HG03354 (cell line): Measurements from ENCODE around the gene ERVFRD-1.
A peak's percentile ranks its signal among the peaks of the same experiment; 100 is the strongest.
"Not testable (repeated sequence)": the region's sequence is repeated elsewhere in the genome, so short reads cannot be mapped to it uniquely, and the experiment has no call there.

Experiments used
- ATAC-seq: cut with Tn5 transposase; IDR thresholded peaks from one replicate; pipeline ENCODE4 v1.9.1; 2021; ENCODE audit warnings: mild to moderate bottlenecking; ENCODE audit not compliant: unreplicated experiment, poor library complexity, severe bottlenecking

The ERVFRD-1 gene

GRCh38 chr6:11093626-11094410 is 17.7 kb downstream of the ERVFRD-1 start, which contains the start of gene SMIM13:
Gene SMIM13 (plus strand): TSS chr6:11093834. CDS start chr6:11094314, 480 bp downstream.
- ATAC-seq, result peak; percentile 93

DNA sequence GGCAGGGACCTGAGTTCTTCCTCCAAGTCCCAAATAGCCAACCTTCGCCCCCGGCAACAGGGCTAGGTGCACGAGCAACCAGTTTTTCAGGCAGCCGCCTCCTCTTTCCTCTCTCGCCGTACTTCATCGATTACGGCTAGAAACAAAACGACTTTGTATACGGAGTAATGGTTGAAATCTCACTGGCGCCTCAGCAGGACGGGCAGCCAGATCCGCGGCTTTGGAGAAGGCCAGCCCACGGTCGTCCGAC is 18.2 kb downstream of the ERVFRD-1 start:
- peak; percentile 27 for ATAC-seq

GRCh38 chr6:11092668-11093375 is 18.7 kb downstream of the ERVFRD-1 start:
- ATAC-seq, result peak; percentile 40

- ATAC-seq, result not testable (repeated sequence)
These were observed 20.4 kb downstream of the ERVFRD-1 start for GRCh38 chr6:11091141-11091540.

DNA sequence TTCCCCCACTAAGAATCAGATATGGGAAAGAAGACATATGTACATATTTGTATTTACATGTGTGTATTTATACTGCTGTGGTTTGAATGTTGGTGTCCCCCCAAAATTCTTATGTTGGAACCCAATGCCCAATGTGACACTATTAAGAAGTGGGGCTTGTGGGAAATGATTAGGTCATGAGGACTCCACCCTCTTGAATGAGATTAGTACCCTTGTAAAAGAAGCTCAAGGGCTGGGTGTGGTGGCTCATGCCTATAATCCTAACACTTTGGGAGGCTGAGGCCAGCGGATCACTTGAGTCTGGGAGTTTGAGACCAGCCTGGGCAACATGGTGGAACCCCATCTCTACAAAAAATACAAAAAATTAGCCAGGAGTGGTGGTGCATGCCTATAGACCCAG is 21.8 kb downstream of the ERVFRD-1 start:
- no peak for ATAC-seq

GRCh38 chr6:11087141-11087812 is 24.2 kb downstream of the ERVFRD-1 start:
- ATAC-seq, result not testable (repeated sequence)

- no peak for ATAC-seq
These were observed 25.6 kb downstream of the ERVFRD-1 start for GRCh38 chr6:11085758-11086435.

DNA sequence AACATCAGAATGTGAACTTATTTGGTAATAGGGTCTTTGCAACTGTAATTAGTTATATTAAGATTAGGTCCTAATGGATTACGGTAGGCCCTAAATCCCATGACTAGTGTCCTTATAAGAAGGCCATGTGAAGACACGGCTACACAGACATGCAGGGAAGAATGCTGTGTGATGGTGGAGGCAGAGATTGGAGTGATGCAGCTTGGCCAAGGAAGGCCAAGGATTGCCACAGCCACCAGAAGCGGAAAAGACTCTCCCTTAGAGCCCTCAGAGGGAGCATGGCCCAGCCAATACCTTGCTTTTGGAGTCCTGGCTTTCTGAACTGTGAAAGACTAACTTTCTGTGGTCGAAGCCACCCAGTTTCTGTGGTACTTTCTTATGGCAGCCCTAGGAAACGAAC is 27.6 kb downstream of the ERVFRD-1 start:
- no peak for ATAC-seq

DNA sequence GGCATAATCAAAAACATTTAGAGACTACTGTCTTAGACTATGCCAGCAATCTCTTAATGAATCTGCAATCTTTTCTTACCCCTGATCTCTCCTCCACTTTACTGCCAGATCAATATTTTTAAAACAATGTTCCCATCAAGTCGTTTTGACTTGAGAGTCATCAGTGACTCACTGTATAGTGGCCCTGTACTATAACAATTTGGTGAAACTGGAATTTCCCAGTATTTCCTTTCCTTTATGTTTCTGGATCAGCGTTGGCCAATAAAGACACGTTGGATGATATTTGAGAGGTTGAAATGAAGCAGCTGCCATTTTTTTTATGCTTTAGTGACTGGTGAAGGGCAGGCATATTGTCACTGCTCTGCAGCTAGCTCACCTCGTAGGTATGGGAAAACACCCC is 28.0 kb downstream of the ERVFRD-1 start:
- no peak for ATAC-seq

DNA sequence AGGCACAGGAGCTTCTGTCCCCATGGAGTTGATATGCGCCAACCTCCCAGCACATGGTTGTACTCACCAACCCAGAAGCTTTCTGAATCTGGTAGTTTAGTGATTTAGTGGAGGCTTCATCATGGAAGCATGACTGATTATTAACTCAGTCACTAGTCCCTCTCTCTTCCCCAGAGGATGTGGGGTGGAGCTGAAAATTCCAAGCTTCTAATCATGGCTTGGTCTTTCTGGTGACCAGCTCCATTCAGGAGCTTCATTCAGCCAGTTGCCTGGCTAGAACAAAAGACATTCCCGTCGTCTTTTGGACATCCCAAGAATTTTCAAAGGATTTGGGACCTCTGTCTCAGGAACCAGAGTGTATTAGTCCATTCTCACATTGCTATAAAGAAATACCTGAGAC is 31.2 kb downstream of the ERVFRD-1 start:
- no peak for ATAC-seq

DNA sequence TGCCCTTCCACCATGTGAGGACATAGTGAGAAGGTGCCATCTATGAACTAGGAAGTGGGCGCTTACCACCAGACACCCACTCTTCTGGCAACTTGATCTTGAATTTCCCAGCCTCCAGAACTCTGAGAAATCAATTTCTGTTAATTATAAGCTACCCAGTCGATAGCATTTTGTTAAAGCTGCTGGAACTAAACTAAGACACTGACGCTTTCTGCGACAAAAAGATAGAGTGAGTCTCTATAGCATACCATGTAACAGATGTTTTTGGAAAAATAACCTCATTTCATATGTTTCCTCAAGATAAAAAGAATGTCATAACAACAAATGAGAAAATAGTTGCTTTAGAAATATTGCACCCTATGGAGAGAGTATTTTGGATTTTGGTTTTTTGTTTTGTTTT is 33.3 kb downstream of the ERVFRD-1 start:
- ATAC-seq, result no peak

DNA sequence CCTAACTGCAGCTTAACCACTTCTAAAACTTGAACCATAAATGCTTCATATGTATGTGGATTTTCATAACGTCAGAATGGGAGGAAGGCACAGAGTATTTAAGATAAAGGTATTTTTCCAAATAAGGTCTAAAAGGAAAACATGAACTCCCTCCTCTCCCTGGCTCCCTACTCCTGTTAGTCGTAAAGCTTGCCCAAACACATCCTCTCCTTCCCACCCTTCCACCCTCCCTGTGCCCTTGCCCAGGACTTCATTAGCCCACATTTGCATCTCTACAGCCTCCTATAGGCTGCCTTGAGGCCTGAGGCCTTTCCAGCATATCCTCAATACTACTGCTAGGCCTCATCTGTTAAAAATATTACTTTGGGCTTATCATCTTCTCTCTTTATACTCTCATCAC is 35.0 kb downstream of the ERVFRD-1 start:
- ATAC-seq, result no peak

- no peak for ATAC-seq
These were observed 39.4 kb downstream of the ERVFRD-1 start for GRCh38 chr6:11072101-11072500.

DNA sequence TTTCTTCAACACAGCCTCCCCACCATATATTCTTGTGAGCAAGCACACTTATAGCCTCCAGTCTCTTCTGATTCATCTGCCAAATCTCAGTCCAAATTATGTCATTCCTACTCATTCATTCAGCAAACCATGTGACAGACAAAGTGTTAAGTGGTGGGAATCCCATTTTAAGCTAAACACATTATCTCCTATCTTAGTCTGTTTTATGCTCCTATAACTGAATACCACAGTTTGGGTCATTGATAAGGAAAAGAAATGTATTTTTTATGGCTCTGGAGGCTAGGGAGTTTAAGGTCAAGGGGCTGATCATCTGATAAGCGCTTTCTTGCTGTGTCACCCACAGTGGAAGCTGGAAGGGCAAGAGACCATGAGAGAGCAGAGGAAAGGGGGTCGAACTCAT is 41.8 kb downstream of the ERVFRD-1 start:
- no peak for ATAC-seq

- no peak for ATAC-seq
These were observed 44.2 kb downstream of the ERVFRD-1 start for GRCh38 chr6:11067348-11067747.

GRCh38 chr6:11066505-11067347 is 44.8 kb downstream of the ERVFRD-1 start:
- ATAC-seq, result no peak

- no peak for ATAC-seq
These were observed 45.9 kb downstream of the ERVFRD-1 start for GRCh38 chr6:11065436-11066202.

GRCh38 chr6:11064836-11065235 is 46.7 kb downstream of the ERVFRD-1 start:
- ATAC-seq, result no peak

GRCh38 chr6:11062715-11063114 is 48.8 kb downstream of the ERVFRD-1 start:
- ATAC-seq, result no peak
